Osteocyte (in vitro differentiated cells): ENCODE data around the gene ZBTB14. TPM values are rescaled to one million over a fixed set of nuclear protein-coding genes. Genes with fewer than 3 reads are reported as not detected.

Experiments used
- DNase-seq: peaks from one replicate; pipeline ENCODE4 v3.0.0; 2021; ENCODE audit warnings: mixed read lengths; ENCODE audit not compliant: unreplicated experiment; ENCODE audit errors: extremely low spot score
- H3K27ac Mint-ChIP-seq: one replicate; pipeline ENCODE4 v1.8.0; 2021; ENCODE audit warnings: mild to moderate bottlenecking, mixed read lengths; ENCODE audit not compliant: unreplicated experiment
- H3K27me3 Mint-ChIP-seq: one replicate; pipeline ENCODE4 v1.8.0; 2021; ENCODE audit warnings: mixed read lengths; ENCODE audit not compliant: unreplicated experiment
- H3K36me3 Mint-ChIP-seq: one replicate; pipeline ENCODE4 v1.8.0; 2021; ENCODE audit warnings: mixed read lengths; ENCODE audit not compliant: unreplicated experiment
- H3K4me1 Mint-ChIP-seq: one replicate; pipeline ENCODE4 v1.8.0; 2021; ENCODE audit warnings: mixed read lengths; ENCODE audit not compliant: unreplicated experiment
- H3K4me3 Mint-ChIP-seq: one replicate; pipeline ENCODE4 v1.8.0; 2021; ENCODE audit warnings: mild to moderate bottlenecking, moderate library complexity, mixed read lengths; ENCODE audit not compliant: unreplicated experiment
- H3K9me3 Mint-ChIP-seq: one replicate; pipeline ENCODE4 v1.8.0; 2021; ENCODE audit warnings: mixed read lengths; ENCODE audit not compliant: unreplicated experiment
- total RNA-seq: library from RNA; stranded (reverse); gene quantifications from 2 replicates; pipeline ENCODE4 v1.2.1, GENCODE V29; 2021
- TF ChIP-seq, protein P1 (sequence below): fragments of 200-600 bp; sonication (generic); IDR thresholded peaks from 2 replicates; pipeline ENCODE4 v1.5.0; 2021; ENCODE audit warnings: antibody characterized with exemption, mild to moderate bottlenecking, moderate library complexity

The ZBTB14 gene
- total RNA-seq, 1 donor from 2014 or later, result 14.4 TPM

DNA sequence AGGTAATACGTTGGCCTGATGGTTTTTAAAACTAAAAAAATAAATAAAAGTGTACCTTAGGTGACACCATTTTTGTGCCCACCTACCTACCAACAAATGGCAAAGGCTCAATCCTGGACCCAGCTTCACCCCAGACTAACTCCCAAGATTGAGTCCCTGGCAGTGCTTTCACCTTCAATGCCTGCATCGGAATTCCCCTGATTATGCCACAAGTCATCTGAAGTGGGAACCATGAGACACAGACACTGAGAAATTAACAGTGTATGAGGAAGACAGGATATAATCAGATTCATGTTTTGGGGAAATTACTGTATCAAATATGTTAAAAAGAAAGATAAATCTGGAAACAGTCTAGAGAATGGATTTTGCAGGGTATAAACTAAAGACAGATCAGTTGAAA is 41.6 kb downstream of the ZBTB14 start:
- Mint-ChIP-seq H3K4me1 (no peaks in the 10 kb centered on the region), H3K27me3 (peaks cover 10% of the 10 kb centered on the region), H3K36me3 (no peaks in the 10 kb centered on the region), H3K4me3 (no peak overlapping the region), H3K27ac (no peak overlapping the region), H3K9me3 (no peaks in the 10 kb centered on the region)
- no peak for DNase-seq
- TF ChIP-seq, protein P1, sequence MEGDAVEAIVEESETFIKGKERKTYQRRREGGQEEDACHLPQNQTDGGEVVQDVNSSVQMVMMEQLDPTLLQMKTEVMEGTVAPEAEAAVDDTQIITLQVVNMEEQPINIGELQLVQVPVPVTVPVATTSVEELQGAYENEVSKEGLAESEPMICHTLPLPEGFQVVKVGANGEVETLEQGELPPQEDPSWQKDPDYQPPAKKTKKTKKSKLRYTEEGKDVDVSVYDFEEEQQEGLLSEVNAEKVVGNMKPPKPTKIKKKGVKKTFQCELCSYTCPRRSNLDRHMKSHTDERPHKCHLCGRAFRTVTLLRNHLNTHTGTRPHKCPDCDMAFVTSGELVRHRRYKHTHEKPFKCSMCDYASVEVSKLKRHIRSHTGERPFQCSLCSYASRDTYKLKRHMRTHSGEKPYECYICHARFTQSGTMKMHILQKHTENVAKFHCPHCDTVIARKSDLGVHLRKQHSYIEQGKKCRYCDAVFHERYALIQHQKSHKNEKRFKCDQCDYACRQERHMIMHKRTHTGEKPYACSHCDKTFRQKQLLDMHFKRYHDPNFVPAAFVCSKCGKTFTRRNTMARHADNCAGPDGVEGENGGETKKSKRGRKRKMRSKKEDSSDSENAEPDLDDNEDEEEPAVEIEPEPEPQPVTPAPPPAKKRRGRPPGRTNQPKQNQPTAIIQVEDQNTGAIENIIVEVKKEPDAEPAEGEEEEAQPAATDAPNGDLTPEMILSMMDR, result no peak

DNA sequence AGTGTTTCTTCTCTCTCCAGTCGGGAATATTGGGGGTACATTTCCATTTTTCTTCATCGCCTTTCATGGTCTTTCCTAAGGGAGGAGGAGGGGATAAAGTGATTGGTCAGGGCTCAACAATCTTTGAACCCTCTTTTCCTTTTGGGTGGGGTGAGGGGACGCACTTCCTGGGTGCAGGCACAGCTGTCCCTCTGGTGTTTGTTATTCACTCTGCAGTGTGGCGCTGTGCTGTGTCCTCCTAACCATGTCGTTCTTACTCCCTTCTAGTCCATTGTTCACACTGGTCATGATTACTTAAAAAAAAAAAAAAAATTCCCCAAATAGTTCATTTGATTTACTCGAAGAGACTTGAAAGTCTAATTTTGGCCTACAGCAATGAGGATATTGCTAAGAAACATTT is 44.4 kb downstream of the ZBTB14 start:
- Mint-ChIP-seq H3K27me3 (peaks cover 7% of the 10 kb centered on the region), H3K36me3 (no peaks in the 10 kb centered on the region), H3K27ac (no peak overlapping the region), H3K4me3 (no peak overlapping the region), H3K9me3 (no peaks in the 10 kb centered on the region), H3K4me1 (no peaks in the 10 kb centered on the region)
- no peak for DNase-seq
- TF ChIP-seq, protein P1, result no peak

DNA sequence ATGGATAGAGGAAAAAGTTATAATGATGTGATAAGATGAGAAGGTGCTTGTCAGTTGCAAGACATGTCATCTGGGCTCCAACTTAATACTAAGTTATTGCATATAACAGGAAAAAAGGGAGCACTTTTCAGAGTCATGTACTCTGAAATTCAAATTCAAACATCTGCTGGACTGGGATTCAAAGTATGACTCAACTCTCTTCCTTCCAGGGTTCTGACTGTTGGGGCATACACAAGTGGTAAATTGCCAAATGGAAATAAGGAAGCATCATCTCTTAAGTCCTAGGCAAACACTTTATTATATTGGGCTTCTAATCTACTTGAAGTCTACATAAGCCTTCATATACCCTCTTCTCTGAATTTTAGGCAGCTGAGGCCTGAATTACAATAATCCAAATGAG is 44.9 kb downstream of the ZBTB14 start:
- Mint-ChIP-seq H3K4me3 (no peak overlapping the region), H3K27me3 (peaks cover 7% of the 10 kb centered on the region), H3K4me1 (no peaks in the 10 kb centered on the region), H3K9me3 (no peaks in the 10 kb centered on the region), H3K36me3 (no peaks in the 10 kb centered on the region), H3K27ac (no peak overlapping the region)
- no peak for DNase-seq
- TF ChIP-seq, protein P1, result no peak

DNA sequence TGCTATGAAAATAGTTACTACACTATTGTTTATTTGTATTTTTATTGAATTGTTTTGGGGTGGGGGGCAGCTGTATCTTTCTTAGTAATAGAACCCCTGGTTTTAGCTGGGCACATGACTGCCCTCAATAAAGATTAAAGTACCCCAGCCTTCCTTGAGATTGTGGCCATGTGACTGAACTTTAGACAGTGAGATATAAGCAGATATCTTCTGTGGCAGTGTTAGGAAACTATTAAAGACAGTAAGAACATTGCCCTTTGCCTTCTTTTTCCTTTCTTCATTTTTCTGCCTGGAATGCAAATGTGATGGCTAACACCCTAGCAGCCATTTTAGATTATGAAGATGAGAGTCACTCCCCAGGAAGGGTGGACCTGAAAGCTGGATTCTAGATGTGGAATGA is 50.6 kb downstream of the ZBTB14 start:
- Mint-ChIP-seq H3K27ac (no peak overlapping the region), H3K9me3 (no peaks in the 10 kb centered on the region)

DNA sequence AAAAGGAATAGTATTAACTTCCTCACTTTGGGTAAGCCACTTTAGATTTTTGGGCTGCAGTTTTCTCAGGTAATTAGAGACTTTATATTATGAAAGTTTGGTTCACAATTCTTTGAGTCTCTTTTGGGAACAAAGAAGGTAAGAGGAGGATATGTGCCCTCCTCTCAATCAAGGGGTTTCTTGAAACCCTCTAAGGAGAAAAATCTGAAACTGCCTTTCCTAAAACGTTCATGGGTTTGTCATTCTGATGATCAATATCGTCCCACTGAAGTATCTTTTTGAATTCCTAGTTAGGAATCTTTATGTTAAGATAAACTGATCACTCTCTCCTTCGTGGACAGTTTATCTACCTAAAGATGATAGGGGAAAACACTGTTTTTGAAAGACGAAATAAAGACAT is 56.1 kb downstream of the ZBTB14 start:
- Mint-ChIP-seq H3K27ac (no peak overlapping the region), H3K4me3 (peak overlapping the region; percentile 93), H3K4me1 (peaks cover 33% of the 10 kb centered on the region), H3K27me3 (peaks cover 1% of the 10 kb centered on the region), H3K9me3 (no peaks in the 10 kb centered on the region), H3K36me3 (peaks cover 25% of the 10 kb centered on the region)
- TF ChIP-seq, protein P1, result no peak
- DNase-seq, result no peak

More for the DNA sequence above, 50.6 kb downstream of the ZBTB14 start:
- Mint-ChIP-seq H3K36me3 (peaks cover 23% of the 10 kb centered on the region), H3K27me3 (no peaks in the 10 kb centered on the region), H3K4me1 (peaks cover 8% of the 10 kb centered on the region), H3K4me3 (no peak overlapping the region)
- TF ChIP-seq, protein P1, result no peak
- no peak for DNase-seq

Other genes with a start within 250 kb of the ZBTB14 start
- not detected in 2 replicates for gene AKAIN1, start 98.5 kb downstream of the ZBTB14 start, total RNA-seq
- gene EPB41L3, start 248.3 kb upstream of the ZBTB14 start, total RNA-seq, result 15.6 and 15.7 TPM in 2 replicates